ENCODE results near the gene PTP4A2. TPM values are rescaled to one million over a fixed set of nuclear protein-coding genes. Genes with fewer than 3 reads are reported as not detected.

Gene PTP4A2
- polyA plus RNA-seq, 1 experiment = 239 TPM

DNA sequence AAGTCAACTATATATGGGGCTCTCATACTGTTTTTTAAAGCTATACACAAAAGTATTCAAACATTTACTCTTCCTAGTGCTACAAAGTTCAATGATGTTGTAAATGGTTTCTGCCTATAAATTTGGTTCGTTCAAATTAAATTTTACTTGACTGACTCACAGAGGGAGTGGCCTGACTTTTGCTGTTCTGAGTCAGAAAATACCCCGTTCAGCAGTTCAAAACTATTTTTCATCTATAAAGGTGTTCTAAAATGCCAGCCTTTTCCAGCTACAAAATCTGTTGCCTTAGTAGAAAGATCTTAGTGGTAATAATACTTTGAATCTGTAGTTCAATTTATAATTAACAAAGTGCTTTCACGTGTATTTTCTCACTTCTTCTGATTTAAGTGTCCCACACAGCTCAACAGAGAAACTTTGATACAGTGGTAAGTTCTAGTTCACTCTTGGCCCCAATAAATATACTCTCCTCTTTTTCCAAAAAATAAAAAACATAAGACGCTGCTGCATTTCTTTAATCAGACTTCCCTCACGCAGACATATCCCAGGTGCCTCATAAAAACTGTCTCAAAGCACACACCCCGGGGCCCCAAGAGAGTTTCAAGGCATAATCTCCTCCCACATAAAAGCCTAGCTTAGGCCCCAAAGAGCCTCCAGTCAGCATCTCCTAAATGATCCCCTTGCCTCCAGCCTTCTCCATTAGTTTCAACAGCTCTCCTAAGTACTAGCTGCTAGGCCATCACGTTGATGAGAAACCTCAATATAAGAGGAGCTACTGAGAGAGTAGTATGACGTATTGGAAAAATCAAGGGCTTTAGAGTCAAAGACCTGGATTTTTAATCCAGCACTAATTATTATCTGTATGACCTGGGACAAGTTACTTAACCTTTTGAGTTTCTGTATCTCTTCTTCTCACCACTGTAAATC, 3.2 kb downstream of the PTP4A2 start:
- Histone ChIP-seq H3K4me3 (ENCODE audit: low read depth, low read length) (peak overlapping the region; percentile 20), H3K27me3 (ENCODE audit: control insufficient read depth, insufficient read depth, low read length) (no peaks in the 10 kb centered on the region), H3K36me3 (ENCODE audit: control insufficient read depth, insufficient read depth, low read length) (no peaks in the 10 kb centered on the region)
- POLR2A ChIA-PET = interaction anchor here (0.7 to 1.0 kb wide), 2 partner anchors 29 to 71 kb away, joined by 3 to 8 read pairs; no protein-coding TSS in a partner anchor
- no peak for TF ChIP-seq CTCF (IDR thresholded peaks at IDR 0.05; ENCODE audit: insufficient read depth, low read depth, low read length)
- DNase-seq (ENCODE audit: low read depth) = peak; percentile 39
- CTCF ChIA-PET = interaction anchor here (0.8 to 2.6 kb wide), 8 partner anchors 8 to 146 kb away, joined by 3 to 11 read pairs (median 6); partner anchors contain the start of gene SPOCD1

GRCh38 chr1:31932491-31933316, 5.5 kb downstream of the PTP4A2 start:
- Histone ChIP-seq H3K36me3 (ENCODE audit: control insufficient read depth, insufficient read depth, low read length) (no peaks in the 10 kb centered on the region), H3K27me3 (ENCODE audit: control insufficient read depth, insufficient read depth, low read length) (no peaks in the 10 kb centered on the region), H3K4me3 (ENCODE audit: low read depth, low read length) (no peak overlapping the region)
- no peak for TF ChIP-seq CTCF (IDR thresholded peaks at IDR 0.05; ENCODE audit: insufficient read depth, low read depth, low read length)
- no peak for DNase-seq (ENCODE audit: low read depth)
- CTCF ChIA-PET = interaction anchor here (1.5 to 2.2 kb wide), 2 partner anchors 32 to 116 kb away, joined by 5 to 9 read pairs; partner anchors contain the start of gene SPOCD1
- POLR2A ChIA-PET = no interaction called here

GRCh38 chr1:31931593-31932225, 6.5 kb downstream of the PTP4A2 start:
- no peak overlapping the region for H3K4me3 ChIP-seq (ENCODE audit: low read depth, low read length)
- POLR2A ChIA-PET = no interaction called here
- CTCF ChIA-PET = no interaction called here
- H3K36me3 ChIP-seq (ENCODE audit: control insufficient read depth, insufficient read depth, low read length) = no peaks in the 10 kb centered on the region
- DNase-seq (ENCODE audit: low read depth) = no peak
- no peak for TF ChIP-seq CTCF (IDR thresholded peaks at IDR 0.05; ENCODE audit: insufficient read depth, low read depth, low read length)
- no peaks in the 10 kb centered on the region for H3K27me3 ChIP-seq (ENCODE audit: control insufficient read depth, insufficient read depth, low read length)

GRCh38 chr1:31930836-31931592, 7.2 kb downstream of the PTP4A2 start:
- Histone ChIP-seq H3K27me3 (ENCODE audit: control insufficient read depth, insufficient read depth, low read length) (no peaks in the 10 kb centered on the region), H3K4me3 (ENCODE audit: low read depth, low read length) (no peak overlapping the region), H3K36me3 (ENCODE audit: control insufficient read depth, insufficient read depth, low read length) (no peaks in the 10 kb centered on the region)
- TF ChIP-seq CTCF (IDR thresholded peaks at IDR 0.05; ENCODE audit: insufficient read depth, low read depth, low read length) = no peak
- CTCF ChIA-PET = interaction anchor here (0.6 to 1.1 kb wide), 3 partner anchors 17 to 90 kb away, joined by 3 read pairs; no protein-coding TSS in a partner anchor
- DNase-seq (ENCODE audit: low read depth) = no peak
- POLR2A ChIA-PET = no interaction called here
